ENCODE data around the gene LPCAT1. TPM values are rescaled to one million over a fixed set of nuclear protein-coding genes. Genes with fewer than 3 reads are reported as not detected.

Gene LPCAT1
- total and polyA plus RNA-seq, 2 donors (not counting 3 experiments of a cell fraction or from before 2014, with no cell fraction given) = 28.9 to 57.2 TPM

DNA sequence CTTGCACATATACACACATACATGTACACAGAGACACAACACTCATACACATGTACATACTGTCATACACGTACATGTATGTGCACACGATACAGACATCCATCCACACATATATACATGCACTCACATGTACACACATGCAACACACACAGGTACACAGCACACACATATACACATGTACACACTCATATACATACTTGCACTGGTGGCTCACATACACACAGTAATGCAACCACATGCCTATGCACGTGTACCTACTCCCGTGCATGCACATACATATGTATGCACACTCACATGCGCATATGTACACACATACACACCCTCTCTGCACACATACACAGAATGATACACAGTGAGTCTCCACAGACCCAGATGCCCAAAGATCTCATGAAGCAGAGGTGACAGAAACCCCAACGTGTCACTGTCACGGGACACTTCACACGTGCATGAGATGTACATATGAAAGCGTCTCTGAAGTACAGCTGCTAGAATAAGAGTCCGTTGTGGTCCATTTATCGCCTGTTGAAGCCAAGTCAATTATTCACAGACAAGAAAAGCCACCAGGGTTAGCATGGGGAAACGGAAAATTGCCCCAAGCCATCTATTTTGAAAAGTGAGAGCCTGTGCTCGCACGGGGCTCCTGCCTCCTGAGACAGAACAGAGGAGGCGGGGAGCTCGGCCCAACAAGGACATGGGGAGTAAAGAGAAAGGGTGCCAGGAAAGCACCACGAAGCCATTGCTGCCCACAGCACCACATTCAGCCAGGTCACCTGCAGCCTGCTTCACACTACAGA, 24.9 kb downstream of the LPCAT1 start:
- H3K27me3 ChIP-seq (ENCODE audit: control insufficient read depth in 2 of 2, insufficient read depth in 2 of 2, low read length in 2 of 2) = no peaks in the 10 kb centered on the region
- intact Hi-C loops (cut with micrococcal nuclease) (no loop called here), dilution Hi-C loops (cut with MboI; ENCODE audit: extremely low pct_ligation_motif_present, low sequenced_read_pairs) (no loop called here)
- no peak overlapping the region for H2AFZ ChIP-seq (ENCODE audit: low read depth, low read length)
- ChIA-PET POLR2A (no interaction called here), CTCF (no interaction called here)
- FAIRE-seq = no peak
- H3K4me1 ChIP-seq (ENCODE audit: control insufficient read depth, extremely low read depth, insufficient read depth, low read length) = no peaks in the 10 kb centered on the region
- no peaks in the 10 kb centered on the region for H4K20me1 ChIP-seq (replicated peaks; ENCODE audit: control insufficient read depth, extremely low read depth, insufficient read depth, low read length)
- no peak overlapping the region for H3K9ac ChIP-seq (replicated peaks; ENCODE audit: extremely low read depth, insufficient read depth, low read length)
- H3K4me3 ChIP-seq (replicated peaks in 1 of 3; ENCODE audit: insufficient read depth in 1 of 3, low read depth in 1 of 3, low read length in 3 of 3) = no peak overlapping the region
- TF ChIP-seq GATA2 (IDR thresholded peaks at IDR 0.05; ENCODE audit: insufficient read depth, insufficient read length, low read depth, low read length) = no peak
- TF ChIP-seq FOS (IDR thresholded peaks at IDR 0.05; ENCODE audit: borderline replicate concordance, insufficient read depth, low read length) = no peak
- TF ChIP-seq, protein P1, sequence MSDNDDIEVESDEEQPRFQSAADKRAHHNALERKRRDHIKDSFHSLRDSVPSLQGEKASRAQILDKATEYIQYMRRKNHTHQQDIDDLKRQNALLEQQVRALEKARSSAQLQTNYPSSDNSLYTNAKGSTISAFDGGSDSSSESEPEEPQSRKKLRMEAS (IDR thresholded peaks at IDR 0.05; ENCODE audit: insufficient read depth, insufficient read length) = no peak
- TF ChIP-seq JUN (IDR thresholded peaks at IDR 0.05; ENCODE audit: borderline replicate concordance, insufficient read depth, insufficient read length, low read depth) = no peak
- TF ChIP-seq POLR2A (IDR thresholded peaks at IDR 0.05; ENCODE audit: low read depth, low read length) = no peak
- no peak for TF ChIP-seq MYC (IDR thresholded peaks at IDR 0.05; ENCODE audit: low read depth, low read length)
- TF ChIP-seq EZH2 (IDR thresholded peaks at IDR 0.05; ENCODE audit: borderline replicate concordance, low read depth, low read length, severe bottlenecking) = no peak
- no peak for TF ChIP-seq CTCF (IDR thresholded peaks at IDR 0.05; ENCODE audit: extremely low read depth in 1 of 2, insufficient read depth in 1 of 2, low read depth in 1 of 2, low read length in 2 of 2)
- no peak for TF ChIP-seq POLR2AphosphoS5 (IDR thresholded peaks at IDR 0.05; ENCODE audit: insufficient read depth, low read depth, low read length)
- H3K4me2 ChIP-seq (ENCODE audit: insufficient read depth, low read length) = no peak overlapping the region
- no peak overlapping the region for H3K27ac ChIP-seq (ENCODE audit: insufficient read depth, low read depth, low read length)
- no TSS peak for BruUV-seq (replicated peaks)
- DNase-seq (ENCODE audit: low read depth, low spot score) = no peak
- H3K9me1 ChIP-seq (replicated peaks; ENCODE audit: control insufficient read depth, extremely low read depth, insufficient read depth, low read length) = no peaks in the 10 kb centered on the region
- no peaks in the 10 kb centered on the region for H3K9me3 ChIP-seq (replicated peaks; ENCODE audit: control insufficient read depth, insufficient read depth, low read length)
- peaks cover 48% of the 10 kb centered on the region for H3K79me2 ChIP-seq (ENCODE audit: control insufficient read depth, insufficient read depth, low read length)
- peaks cover 0 to 25% of the 10 kb centered on the region in 2 experiments for H3K36me3 ChIP-seq (ENCODE audit: control insufficient read depth in 2 of 2, extremely low read depth in 1 of 2, insufficient read depth in 2 of 2, low read length in 2 of 2)
